ENCODE results near the gene TMEM178B. TPM values are rescaled to one million over a fixed set of nuclear protein-coding genes. Genes with fewer than 3 reads are reported as not detected.

The TMEM178B gene
- total RNA-seq, 1 donor from 2014 or later = 49.8 TPM

GRCh38 chr7:141213226-141213625 is 139.4 kb downstream of the TMEM178B start:
- Mint-ChIP-seq H3K4me3 (ENCODE audit: unreplicated experiment) (peak overlapping the region; percentile 14), H3K36me3 (ENCODE audit: unreplicated experiment) (no peaks in the 10 kb centered on the region), H3K4me1 (ENCODE audit: low read depth, unreplicated experiment) (peaks cover 48% of the 10 kb centered on the region), H3K27ac (ENCODE audit: unreplicated experiment) (no peak overlapping the region), H3K27me3 (ENCODE audit: unreplicated experiment) (no peaks in the 10 kb centered on the region), H3K9me3 (ENCODE audit: unreplicated experiment) (peaks cover 13% of the 10 kb centered on the region)
- TF ChIP-seq, protein P1, sequence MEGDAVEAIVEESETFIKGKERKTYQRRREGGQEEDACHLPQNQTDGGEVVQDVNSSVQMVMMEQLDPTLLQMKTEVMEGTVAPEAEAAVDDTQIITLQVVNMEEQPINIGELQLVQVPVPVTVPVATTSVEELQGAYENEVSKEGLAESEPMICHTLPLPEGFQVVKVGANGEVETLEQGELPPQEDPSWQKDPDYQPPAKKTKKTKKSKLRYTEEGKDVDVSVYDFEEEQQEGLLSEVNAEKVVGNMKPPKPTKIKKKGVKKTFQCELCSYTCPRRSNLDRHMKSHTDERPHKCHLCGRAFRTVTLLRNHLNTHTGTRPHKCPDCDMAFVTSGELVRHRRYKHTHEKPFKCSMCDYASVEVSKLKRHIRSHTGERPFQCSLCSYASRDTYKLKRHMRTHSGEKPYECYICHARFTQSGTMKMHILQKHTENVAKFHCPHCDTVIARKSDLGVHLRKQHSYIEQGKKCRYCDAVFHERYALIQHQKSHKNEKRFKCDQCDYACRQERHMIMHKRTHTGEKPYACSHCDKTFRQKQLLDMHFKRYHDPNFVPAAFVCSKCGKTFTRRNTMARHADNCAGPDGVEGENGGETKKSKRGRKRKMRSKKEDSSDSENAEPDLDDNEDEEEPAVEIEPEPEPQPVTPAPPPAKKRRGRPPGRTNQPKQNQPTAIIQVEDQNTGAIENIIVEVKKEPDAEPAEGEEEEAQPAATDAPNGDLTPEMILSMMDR (IDR thresholded peaks at IDR 0.05; ENCODE audit: partially characterized antibody, unreplicated experiment) = no peak
- no peak for DNase-seq

DNA sequence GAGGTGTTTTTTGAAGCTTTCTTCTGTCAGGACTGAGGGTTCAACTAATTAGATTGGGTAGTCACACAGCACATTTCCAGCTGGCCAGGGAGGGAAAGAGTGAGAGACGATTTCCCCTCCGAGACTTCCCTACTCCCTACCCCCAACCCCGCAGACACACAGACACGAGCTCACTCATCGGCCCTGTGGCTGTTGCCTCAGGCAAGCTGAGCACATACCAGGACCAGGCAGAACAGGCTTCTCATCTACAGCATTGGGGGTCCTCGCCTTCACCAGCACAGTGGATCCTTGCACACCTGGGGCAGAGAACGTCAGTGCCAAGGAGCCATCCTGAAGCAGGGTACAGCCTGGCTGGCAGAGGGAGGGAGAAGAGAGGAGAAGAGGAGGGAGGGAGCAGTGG is 144.1 kb downstream of the TMEM178B start:
- Mint-ChIP-seq H3K27ac (ENCODE audit: unreplicated experiment) (no peak overlapping the region), H3K4me1 (ENCODE audit: low read depth, unreplicated experiment) (peaks cover 44% of the 10 kb centered on the region), H3K9me3 (ENCODE audit: unreplicated experiment) (peaks cover 5% of the 10 kb centered on the region), H3K4me3 (ENCODE audit: unreplicated experiment) (peak overlapping the region; percentile 39), H3K27me3 (ENCODE audit: unreplicated experiment) (peaks cover 2% of the 10 kb centered on the region), H3K36me3 (ENCODE audit: unreplicated experiment) (no peaks in the 10 kb centered on the region)
- TF ChIP-seq, protein P1 (IDR thresholded peaks at IDR 0.05; ENCODE audit: partially characterized antibody, unreplicated experiment) = no peak
- no peak for DNase-seq

DNA sequence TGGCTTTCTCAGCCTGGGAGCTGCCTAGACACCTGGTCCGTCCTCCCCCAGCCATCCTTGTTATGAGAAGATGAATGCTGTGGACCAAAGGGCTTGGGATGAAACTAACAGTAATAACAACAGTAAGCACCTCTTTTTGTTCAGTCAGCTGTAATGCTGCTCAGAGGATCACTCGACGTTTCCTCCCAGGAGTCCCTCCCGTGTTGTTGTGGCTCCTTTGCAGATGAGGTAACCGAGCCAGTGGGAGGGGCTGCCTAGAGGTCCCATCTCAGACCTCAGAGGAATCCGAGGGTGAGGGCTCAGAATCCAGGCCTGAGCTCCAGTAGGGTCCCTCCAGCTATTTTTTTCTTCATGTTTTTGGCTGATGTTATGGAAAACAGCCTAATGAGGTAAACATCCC is 145.1 kb downstream of the TMEM178B start:
- Mint-ChIP-seq H3K27me3 (ENCODE audit: unreplicated experiment) (peaks cover 2% of the 10 kb centered on the region), H3K4me1 (ENCODE audit: low read depth, unreplicated experiment) (peaks cover 34% of the 10 kb centered on the region), H3K4me3 (ENCODE audit: unreplicated experiment) (no peak overlapping the region), H3K27ac (ENCODE audit: unreplicated experiment) (no peak overlapping the region), H3K9me3 (ENCODE audit: unreplicated experiment) (peaks cover 7% of the 10 kb centered on the region), H3K36me3 (ENCODE audit: unreplicated experiment) (no peaks in the 10 kb centered on the region)
- DNase-seq = no peak
- TF ChIP-seq, protein P1 (IDR thresholded peaks at IDR 0.05; ENCODE audit: partially characterized antibody, unreplicated experiment) = no peak

DNA sequence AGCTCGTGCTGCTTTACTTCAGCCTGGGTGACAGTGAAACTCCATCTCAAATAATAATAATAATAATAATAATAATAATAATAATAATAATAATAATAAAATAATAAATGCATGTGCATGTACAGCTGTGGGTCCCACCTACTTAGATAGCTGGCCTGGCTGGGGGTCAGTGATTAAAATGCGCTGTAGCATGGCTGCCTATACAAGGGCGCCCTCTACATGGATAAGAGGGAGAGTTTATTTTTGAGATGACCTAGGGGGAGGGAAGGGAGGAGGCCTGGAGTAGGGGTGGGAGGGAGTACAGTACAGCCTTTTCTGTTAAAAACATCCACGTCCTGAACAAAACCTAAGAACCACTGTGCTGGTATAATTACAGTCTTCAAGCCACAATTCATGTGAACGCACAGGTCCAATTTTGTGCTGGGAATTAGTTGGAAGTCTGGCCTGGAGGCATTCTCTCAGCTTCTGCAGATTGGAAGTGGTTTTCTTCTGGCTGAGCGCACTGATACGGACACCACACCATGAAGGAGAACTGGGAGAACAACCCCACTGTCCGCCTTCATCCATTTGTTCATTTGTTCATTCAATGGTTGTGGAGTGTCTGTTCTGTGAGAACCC is 146.5 kb downstream of the TMEM178B start:
- H3K27ac Mint-ChIP-seq (ENCODE audit: unreplicated experiment) = no peak overlapping the region
- H3K27me3 Mint-ChIP-seq (ENCODE audit: unreplicated experiment) = peaks cover 2% of the 10 kb centered on the region
- DNase-seq = peak; percentile 44
- peaks cover 30% of the 10 kb centered on the region for H3K4me1 Mint-ChIP-seq (ENCODE audit: low read depth, unreplicated experiment)
- TF ChIP-seq, protein P1 (IDR thresholded peaks at IDR 0.05; ENCODE audit: partially characterized antibody, unreplicated experiment) = peak; percentile 29
- no peak overlapping the region for H3K4me3 Mint-ChIP-seq (ENCODE audit: unreplicated experiment)
- no peaks in the 10 kb centered on the region for H3K36me3 Mint-ChIP-seq (ENCODE audit: unreplicated experiment)
- peaks cover 5% of the 10 kb centered on the region for H3K9me3 Mint-ChIP-seq (ENCODE audit: unreplicated experiment)

GRCh38 chr7:141221007-141221612 is 147.2 kb downstream of the TMEM178B start:
- DNase-seq = no peak
- TF ChIP-seq, protein P1 (IDR thresholded peaks at IDR 0.05; ENCODE audit: partially characterized antibody, unreplicated experiment) = no peak
- H3K4me3 Mint-ChIP-seq (ENCODE audit: unreplicated experiment) = no peak overlapping the region
- H3K4me1 Mint-ChIP-seq (ENCODE audit: low read depth, unreplicated experiment) = peaks cover 33% of the 10 kb centered on the region
- peaks cover 2% of the 10 kb centered on the region for H3K27me3 Mint-ChIP-seq (ENCODE audit: unreplicated experiment)
- H3K27ac Mint-ChIP-seq (ENCODE audit: unreplicated experiment) = no peak overlapping the region
- no peaks in the 10 kb centered on the region for H3K36me3 Mint-ChIP-seq (ENCODE audit: unreplicated experiment)
- H3K9me3 Mint-ChIP-seq (ENCODE audit: unreplicated experiment) = peaks cover 5% of the 10 kb centered on the region

All from glutamatergic neuron (in vitro differentiated cells).